ENCODE measurements around the gene TLK1.

DNA sequence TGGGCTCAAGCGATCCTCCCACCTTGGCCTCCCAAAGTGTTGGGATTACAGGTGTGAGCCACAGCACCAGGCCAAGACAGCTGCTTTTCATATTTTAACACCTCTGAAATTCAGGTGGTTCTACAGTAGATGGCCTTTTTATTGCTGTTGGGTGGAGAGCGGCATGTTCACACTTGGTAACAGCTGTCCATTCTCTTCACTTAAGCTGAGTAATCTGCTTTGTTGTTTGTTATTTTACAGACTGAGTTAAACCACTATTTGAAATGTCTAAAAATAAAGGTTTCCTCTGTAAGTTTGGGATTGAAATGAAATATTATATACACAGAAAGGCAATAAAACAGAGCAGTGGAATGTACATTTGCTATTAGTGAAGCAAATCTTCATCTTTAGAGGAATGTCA is 44.9 kb upstream of the TLK1 start:
- TF ChIP-seq POLR2AphosphoS5 (IDR thresholded peaks at IDR 0.05) (no peak), CTCF (IDR thresholded peaks at IDR 0.05) (no peak)
